HG03103 (cell line): Measurements from ENCODE around the gene LDAH.

ENCODE experiments used
- ATAC-seq: cut with Tn5 transposase; IDR thresholded peaks from one replicate; pipeline ENCODE4 v1.9.1; 2021; ENCODE audit warnings: low read depth; ENCODE audit not compliant: unreplicated experiment

LDAH gene

GRCh38 chr2:20642055-20642971 is 180.6 kb downstream of the LDAH start:
- ATAC-seq = peak; percentile 95

- ATAC-seq = no peak
Observed at GRCh38 chr2:20641123-20641985, 181.5 kb downstream of the LDAH start.

GRCh38 chr2:20640411-20641122 is 182.3 kb downstream of the LDAH start:
- ATAC-seq = no peak

- ATAC-seq = no peak
Observed at GRCh38 chr2:20638646-20639430, 184.1 kb downstream of the LDAH start.

GRCh38 chr2:20638014-20638413 is 184.9 kb downstream of the LDAH start:
- no peak for ATAC-seq

GRCh38 chr2:20637147-20637546 is 185.8 kb downstream of the LDAH start:
- ATAC-seq = no peak

- peak; percentile 70 for ATAC-seq
Observed at GRCh38 chr2:20635675-20636584, 187.0 kb downstream of the LDAH start.

- ATAC-seq = no peak
Observed at GRCh38 chr2:20635113-20635510, 187.8 kb downstream of the LDAH start.

- no peak for ATAC-seq
Observed at GRCh38 chr2:20634507-20635112, 188.3 kb downstream of the LDAH start.
